Stimulated activated CD4-positive, alpha-beta T cell treated with anti-CD3 and anti-CD28 coated beads, Interleukin-12 subunit alpha, Interleukin-12 subunit beta, amount 100 ng/mL, for 48 hours (primary cell): ENCODE measurements around the gene CNOT10.
"Not testable (repeated sequence)": the region's sequence is repeated elsewhere in the genome, so short reads cannot be mapped to it uniquely, and the experiment has no call there.

Experiments used
- DNase-seq, 3 donors: peaks; one replicate each; pipeline ENCODE4 v3.0.0-alpha.2; 2020; ENCODE audit warnings: low read depth in 2 of 3, low spot score in 1 of 3

CNOT10 gene

DNA sequence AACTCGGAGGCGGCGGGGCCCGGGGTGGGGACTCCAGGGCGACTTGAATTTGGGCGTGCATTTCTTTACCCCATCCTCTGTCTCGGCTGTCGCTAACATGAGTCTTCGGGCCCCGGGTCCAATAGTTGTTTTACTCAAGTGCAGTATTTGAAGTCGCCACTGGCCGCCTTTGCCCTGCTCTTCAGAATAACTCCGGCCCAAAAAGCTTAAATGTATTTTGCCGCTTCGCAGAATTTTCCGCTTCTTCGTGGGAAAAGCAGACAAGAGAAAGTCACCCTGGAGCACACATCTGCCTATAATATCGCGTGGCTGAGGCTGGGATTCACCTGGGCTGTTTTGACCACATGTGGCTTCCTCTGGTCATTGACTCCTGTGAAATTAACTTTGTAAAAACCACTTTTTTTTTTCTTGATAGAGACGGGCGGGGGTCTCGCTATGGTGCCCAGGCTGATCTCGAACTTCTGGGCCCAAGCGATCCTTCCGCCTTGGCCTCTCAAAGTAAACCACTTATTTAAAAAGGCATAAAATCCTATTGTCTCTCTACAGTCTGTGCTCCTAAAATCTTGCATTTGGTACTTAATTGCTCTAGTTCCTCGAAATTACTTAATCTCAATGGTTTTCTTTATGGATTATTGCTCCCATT, 676 bp downstream of the CNOT10 start:
- DNase-seq: no peak

DNA sequence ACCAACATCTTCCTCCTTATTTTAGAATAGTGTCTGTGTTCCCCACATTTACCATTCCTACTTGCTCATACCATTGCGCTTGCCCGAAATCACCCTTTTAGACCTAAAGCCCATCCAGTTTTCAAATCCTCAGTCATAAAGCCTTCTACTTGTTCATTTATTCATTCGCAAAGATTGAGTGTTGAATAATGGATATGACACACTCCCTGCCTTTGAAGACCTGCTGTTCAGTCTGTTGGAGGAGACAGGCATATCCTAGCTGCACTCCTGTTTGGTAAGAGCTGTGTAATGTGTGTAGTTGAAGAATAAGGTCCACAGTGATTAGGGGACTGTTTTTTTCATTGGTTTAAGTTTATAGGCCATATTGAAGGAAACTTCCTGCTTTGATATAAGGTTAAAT, 1.7 kb downstream of the CNOT10 start:
- no peak for DNase-seq

DNA sequence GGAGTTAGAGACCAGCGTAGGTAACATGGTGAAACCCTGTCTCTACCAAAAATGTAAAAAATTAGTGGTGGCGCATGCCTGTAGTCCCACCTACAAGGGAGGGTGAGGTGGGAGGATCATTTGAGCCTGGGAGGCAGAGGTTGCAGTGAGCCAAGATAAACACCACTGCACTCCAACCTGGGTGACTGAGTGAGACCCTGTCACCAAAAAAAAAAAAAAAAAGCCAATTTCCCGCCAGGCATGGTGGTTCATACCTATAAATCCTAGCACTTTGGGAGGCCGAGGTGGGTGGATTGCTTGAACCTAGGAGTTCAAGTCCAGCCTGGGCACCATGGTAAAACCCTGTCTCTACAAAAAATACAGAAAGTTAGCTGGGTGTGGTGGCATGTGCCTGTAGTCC, 6.9 kb downstream of the CNOT10 start:
- DNase-seq: no peak

DNA sequence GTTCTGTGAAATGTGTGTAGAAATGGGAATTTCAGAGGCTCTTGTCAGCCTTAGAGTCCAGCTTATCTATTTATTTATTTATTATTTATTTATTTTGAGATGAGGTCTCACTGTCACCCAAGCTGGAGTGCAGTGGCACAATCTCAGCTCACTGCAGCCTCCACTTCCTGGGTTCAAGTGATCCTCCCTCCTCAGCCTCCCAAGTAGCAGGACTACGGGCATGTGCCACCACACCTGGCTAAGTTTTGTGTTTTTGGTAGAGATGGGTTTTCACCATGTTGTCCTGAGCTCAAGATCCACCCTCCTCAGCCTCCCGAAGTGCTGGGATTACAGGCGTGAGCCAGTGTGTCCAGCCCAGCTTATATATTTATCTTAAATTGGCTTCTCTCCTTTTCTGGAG, 11.5 kb downstream of the CNOT10 start:
- DNase-seq: no peak

DNA sequence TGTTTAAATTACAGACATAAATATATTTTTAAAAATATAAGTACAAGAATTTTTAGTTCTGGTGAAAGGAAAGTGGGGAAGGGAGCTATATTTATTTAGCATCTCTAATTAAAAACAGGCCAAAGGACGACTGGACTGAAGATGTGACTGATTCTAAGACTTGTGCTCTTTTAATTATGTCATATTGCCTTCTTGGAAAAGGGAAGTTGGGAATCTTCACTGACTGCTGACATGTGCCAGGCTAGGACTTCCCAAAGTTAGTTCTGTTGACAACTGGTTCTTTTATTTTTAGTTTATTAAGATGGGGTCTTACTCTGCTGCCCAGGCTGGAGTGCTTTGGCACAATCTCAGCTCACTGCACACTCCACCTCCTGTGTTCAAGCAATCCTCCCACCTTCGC, 13.5 kb downstream of the CNOT10 start:
- DNase-seq: no peak

DNA sequence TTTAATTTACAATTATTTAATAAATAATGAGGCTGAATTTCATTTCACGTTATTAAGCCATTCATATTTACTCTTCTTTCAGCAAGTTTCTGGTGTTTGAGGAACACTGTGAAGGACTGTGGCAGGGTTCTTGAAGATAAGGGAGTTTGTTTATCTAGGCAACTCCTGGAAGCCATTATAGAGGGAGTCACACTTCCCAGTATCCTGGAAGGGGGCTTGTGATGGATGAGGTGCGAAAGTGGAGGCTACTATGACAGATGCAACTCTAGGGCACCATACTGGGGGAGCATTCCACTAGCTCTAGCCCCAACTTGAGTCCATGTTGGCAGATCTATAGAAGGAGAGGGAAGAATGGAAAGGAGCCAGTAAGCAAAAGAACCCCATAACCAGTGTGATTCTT, 14.4 kb downstream of the CNOT10 start:
- no peak for DNase-seq

DNA sequence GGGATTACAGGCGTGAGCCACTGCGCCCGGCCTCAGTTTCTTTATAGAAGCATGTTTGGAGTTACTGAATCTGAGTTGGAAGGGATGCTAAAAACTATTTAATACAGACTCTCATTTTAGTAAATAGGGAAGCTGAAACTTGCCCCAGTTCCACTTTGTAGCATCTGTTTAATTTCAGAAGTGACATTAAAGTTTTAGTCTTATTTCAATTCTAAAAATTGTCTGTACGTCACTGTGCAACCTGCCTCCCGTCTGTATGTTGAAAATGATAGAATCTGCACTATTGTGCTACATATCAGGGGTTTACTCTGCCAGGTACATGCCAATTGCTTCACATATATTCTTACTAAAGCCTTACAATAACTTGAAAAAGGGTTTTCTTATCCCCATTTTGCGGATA, 15.3 kb downstream of the CNOT10 start:
- no peak for DNase-seq

DNA sequence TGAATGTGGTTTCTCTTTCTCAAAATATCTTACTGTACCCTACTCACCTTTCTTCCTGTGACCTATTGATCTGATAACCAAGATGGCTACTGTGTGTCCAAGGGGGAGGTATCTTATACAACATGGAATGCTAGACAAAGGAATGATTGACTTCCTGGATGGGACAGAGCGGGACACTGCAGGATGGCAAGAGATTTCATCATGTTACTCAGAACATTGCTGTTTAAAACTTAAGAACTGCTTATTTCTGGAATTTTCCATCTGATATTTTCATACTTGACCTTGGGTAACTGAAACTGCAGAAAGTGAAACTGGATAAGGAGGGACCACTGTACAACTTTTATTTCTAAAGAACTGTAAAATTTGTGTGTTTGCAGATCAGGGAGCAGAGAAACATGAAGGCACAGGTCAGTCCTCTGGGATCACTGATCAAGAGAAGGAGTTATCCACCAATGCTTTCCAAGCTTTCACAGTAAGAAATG, 18.5 kb downstream of the CNOT10 start:
- no peak for DNase-seq

DNA sequence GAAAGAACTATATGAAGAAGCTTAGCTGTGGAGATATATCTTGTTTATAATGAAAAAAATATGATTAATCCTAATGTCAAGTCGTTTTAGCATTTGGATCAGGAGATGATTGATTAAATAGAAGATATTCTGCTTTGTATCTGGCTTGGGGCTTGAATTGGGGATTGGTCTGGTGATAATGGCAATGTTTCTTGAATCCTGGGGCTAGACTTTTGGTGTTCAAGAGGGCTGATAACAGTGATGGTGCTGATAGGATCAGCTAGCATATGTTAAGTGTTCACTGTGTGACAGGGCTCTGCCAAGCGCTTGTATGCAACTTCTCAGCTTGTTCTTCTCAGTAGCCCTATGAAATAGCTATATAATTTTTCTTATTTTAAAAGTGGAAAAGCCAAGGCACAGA, 20.2 kb downstream of the CNOT10 start:
- no peak for DNase-seq

DNA sequence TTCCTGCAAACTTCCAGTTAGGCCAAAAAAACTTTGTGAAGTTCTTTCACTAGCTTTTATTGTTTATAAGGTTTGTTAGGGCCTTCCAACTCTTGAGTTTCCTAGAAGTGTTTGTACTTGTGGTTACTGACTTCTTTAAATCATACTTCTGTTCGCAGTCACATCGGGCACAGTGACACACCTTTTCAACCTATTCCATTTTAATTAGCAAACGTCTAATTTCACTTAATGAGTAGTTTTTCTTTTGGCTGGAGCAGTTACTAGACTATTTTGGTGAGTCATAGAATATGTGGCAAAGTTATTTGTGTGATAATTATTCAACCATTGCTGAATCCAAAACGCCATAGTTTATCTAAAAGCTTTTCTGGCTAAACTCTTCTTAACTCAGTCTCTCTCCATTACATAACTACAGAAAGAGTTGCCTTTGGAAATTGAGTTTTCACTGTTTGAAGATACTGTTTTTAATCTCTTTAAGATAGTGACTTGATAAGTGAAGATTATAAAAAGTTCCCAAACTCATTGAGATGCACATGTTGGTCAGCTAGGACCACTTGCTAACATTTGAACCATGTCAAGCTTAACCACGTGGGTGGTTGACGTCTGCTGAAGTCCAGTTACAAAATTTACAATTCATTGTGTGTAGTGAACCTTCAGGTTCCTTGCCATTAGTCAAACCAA, 21.5 kb downstream of the CNOT10 start:
- DNase-seq: no peak

DNA sequence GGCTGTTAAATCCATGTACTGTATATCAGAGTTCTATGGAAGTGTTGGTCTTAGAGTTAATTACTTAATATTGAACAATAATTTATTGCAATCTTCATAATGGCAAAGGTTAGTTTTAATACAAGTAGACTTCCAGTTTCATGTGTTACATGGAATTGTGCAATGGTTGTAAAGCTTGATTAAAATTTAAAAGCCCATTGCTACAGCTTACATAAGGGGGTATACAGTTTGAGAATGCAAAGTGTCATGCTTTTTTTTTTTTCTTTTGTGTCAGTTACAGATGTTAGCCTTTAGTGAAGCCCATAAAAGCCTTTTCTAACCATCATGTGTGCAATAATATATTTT, 22.0 kb downstream of the CNOT10 start:
- DNase-seq: no peak

DNA sequence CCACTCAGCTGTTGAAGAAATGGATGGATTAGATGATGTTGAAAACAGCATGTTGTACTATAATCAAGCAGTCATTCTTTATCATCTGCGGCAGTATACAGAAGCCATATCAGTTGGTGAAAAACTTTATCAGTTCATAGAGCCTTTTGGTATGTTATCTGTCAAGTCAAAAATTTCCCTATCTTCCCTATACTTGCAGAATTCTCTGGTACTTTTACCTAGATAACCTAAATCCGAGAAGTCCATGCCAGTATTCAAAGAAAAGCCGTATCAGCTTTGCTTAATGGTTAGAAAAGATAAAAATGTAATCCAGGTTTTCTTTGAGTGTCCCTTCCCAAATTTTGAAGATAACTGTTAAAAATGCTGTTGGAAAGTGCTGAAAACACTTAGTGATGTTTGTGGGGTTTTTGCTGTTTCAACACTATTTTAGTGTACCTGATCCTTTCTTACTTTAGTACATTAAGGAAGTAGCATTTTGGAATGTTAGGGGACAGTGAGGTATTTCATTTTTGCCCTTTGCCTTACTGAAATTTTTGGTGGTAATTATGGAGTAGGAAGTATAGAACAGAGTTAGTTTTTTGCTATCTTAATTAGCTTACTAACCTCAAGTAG, 23.8 kb downstream of the CNOT10 start:
- DNase-seq: no peak

DNA sequence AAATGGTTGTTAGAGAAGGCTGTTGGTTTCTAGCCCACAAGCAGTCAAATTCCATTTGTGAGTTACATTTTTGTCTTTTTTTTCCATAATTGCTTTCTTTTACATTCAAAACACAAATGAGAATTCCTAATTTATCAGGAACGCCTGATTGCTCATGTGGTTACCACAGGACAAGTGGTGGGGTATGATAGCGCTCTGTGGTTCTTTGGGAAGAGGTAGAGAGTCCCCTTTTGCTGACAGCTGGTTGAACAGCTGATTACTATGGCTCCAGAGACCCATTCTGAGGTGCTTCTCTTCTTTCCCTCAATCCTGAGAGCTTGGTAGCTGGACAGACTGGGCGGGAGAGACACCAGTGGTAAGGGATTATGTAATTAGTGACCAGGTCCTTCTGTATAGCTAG, 24.4 kb downstream of the CNOT10 start:
- no peak for DNase-seq

DNA sequence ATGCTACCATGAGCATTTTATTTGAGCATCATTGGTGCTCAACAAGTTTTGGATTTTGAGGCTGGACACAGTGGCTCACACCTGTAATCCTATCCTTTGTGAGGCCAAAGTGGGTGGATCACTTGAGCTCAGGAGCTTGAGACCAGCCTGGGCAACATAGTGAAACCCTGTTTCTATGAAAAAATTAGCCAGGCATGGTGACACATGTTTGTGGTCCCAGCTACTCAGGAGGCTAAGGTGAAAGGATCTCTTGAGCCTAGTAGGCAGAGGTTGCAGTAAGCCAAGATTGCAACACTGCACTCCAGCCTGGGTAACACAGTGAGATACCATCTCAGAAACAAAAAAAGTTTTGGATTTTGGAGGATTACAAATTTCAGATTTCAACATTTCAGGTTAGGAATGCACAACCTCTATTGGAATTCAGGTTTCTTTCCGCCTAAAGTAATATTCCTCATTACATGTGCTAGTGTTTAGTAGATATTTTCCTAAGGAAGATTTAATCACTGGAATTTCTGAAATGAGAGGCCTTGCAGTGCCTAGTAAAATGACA, 27.6 kb downstream of the CNOT10 start:
- DNase-seq: no peak

DNA sequence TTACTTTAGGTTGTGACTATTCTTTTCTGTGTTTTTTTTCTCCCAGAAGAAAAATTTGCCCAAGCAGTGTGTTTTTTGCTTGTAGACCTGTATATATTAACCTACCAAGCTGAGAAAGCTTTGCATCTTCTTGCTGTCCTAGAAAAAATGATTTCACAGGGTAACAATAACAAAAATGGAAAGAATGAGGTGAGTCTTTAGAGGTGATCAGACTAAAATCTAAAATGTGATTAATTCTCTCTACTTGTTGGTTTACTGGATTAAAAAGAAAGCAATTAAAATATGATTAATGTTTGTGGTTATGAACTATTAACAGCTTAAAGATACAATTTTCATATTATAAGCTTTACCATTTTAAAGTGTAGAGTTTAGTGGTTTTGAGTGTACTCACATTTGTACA, 28.2 kb downstream of the CNOT10 start:
- no peak for DNase-seq

DNA sequence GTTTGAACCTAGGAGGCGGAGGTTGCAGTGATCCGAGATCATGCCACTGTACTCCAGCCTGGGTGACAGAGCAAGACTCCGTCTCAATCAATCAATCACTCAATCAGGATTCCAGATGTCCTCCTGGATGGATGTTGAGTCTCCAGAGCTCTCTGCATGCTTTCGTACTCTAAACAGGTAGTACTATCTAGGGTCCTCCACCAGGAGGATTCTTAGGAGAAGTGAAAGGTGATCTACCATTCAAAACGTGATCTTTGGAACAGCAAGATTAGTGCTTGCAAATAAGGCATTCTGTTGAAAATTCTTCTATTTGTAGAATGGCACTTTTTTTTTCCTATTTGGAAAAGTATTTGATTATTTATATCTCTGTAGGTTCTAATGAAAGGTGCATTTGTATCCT, 34.3 kb downstream of the CNOT10 start:
- DNase-seq: no peak

DNA sequence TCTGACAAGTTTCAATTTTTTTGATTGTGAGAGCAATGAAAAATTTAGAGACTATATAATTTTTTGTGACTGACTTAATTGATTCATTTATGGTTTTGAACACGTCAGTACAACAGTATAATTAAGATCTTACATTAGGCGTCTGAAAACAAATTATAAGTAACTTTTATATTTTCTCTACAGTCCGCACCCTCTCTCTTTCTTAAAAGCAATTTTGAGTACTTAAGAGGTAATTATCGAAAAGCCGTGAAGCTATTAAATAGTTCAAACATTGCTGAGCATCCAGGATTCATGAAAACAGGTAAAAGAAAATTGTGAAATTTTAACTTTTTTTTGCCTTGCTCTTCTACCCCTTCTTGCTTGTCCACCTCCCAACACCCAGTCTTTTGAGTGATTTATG, 34.9 kb downstream of the CNOT10 start:
- no peak for DNase-seq

DNA sequence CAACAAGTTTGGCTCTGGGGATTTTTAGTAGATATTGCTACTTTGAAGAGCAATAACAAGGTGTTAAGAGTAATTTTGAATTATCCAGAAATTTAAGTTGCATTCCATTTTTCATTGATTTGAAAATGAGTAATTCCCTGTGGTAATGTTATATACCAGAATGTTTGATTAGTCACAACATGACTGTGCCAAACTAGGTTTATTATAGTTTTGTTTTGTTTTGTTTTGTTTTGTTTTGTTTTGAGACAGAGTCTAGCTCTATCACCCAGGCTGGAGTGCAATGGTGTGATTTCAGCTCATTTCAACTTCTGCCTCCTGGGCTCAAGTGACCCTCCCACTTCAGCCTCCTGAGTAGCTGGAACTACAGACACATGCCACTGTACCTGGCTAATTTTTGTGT, 40.7 kb downstream of the CNOT10 start:
- no peak for DNase-seq

DNA sequence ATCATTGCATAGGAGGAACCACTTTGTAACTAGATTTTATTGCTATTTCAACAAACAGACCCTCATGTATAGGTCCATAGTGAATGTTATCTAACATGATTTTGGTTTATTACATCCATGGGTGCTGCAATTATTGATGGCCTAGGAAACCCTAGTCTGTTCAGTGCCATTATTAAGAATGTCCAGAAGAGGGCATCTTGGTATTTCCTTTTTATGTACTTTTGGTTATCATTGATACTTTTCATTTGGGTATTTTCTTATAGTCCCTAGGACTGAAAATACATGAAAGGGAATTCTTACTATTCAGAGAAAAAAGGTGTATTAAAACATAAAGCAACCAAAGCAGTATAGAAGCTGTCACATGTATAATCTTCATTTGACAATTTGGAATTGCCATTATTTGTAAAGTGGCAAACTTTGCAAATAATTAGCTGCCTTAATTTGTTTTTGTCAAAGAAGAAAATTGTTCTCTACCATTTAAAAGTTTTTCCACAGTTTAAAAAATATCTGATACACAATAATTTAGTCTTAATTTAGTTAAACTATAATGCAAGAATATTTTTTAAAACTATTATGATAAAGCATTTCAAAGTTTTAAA, 48.7 kb downstream of the CNOT10 start:
- DNase-seq: no peak

DNA sequence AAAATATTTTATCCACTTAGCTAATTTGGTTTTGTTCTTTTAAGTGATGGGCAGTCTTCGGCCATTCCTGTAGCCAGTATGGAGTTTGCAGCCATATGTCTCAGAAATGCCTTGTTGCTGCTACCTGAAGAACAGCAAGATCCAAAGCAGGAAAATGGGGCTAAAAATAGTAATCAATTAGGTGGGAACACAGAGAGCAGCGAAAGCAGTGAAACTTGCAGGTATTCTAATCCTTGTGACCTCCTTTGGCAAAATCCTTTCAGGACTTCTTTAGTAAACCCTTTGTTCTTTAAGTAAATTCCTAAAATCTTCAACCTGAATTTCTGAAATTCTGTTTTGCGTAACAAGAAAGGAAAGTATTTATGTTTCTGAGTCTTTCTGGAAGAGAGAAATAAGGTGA, 49.8 kb downstream of the CNOT10 start:
- DNase-seq: no peak

DNA sequence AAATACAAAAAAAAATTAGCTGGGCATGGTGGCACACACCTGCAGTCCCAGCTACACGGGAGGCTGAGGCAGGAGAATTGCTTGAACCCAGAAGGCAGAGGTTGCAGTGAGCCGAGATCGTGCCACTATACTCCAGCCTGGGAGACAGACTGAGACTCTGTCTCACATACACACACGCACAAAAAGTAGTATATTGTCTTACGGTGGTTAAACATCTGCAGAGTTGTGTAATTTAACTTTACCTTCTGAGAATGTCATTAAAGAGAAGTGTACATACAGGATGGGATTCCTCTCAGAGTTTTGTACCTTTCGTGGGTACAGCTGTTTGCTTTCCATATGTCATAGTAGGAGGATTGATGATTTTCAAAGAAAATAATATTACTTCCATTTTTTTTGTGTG, 58.5 kb downstream of the CNOT10 start:
- DNase-seq: not testable (repeated sequence)

DNA sequence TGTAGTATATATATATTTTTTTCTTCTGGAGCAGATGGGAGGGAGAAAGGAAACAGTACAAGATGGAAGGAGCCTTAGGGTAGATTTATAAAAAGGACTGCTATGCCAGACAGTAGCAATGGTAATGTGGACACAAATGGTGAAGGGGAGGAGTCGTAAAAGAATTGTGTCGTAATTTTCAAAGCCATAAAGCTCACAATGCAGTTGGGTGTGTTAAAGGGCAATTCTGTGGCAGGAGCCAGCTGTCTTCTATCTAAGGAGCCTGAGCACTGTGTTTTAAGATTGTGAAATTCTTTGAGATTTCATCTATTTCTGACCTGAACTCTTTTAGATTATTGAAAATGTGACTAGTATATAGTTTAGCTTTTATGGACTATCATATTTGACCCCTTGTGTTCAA, 58.9 kb downstream of the CNOT10 start:
- no peak for DNase-seq
